Lower leg skin (tissue), 4 donors: Measurements from ENCODE around the gene DRICH1. TPM values are rescaled to one million over a fixed set of nuclear protein-coding genes. Genes with fewer than 3 reads are reported as not detected.
"Not testable (repeated sequence)": the region's sequence is repeated elsewhere in the genome, so short reads cannot be mapped to it uniquely, and the experiment has no call there.

Experiments used
- DNase-seq, 2 donors: peaks; one replicate each; pipeline ENCODE4 v3.0.0-alpha.2; 2019; ENCODE audit warnings: low spot score in 2 of 2
- H3K4me3 ChIP-seq: fragments of 200-600 bp; sonication (generic); 2 replicates; pipeline ENCODE4 v1.5.1; 2017; ENCODE audit warnings: mild to moderate bottlenecking, low read depth; ENCODE audit not compliant: poor library complexity, severe bottlenecking
- POLR2A ChIP-seq, 2 donors: fragments of 450-650 bp; IDR thresholded peaks; one replicate each; pipeline ENCODE4 v1.6.1; 2016 to 2017; ENCODE audit warnings: antibody characterized with exemption in 2 of 2, mild to moderate bottlenecking in 1 of 2, moderate library complexity in 1 of 2
- WGBS, 2 donors: methylation state at CpG; one replicate each; pipeline ENCODE4 v1.1.5; 2018; 5-methylcytosine and 5-hydroxymethylcytosine counted together
- intact Hi-C: fragments of 100-400 bp; cut with DNase I; formaldehyde crosslinking; loops from one replicate; pipeline ENCODE4 v1.15.0; 2023; ENCODE audit warnings: low total_unique reads
- total RNA-seq, 4 donors: library from RNA; depleted of rRNA; stranded (reverse); fragments of >200 nt; gene quantifications; one replicate each; pipeline ENCODE4 v1.1.0, GENCODE V29; 2016
- TF ChIP-seq, protein P1 (sequence below), 3 donors: fragments of 450-650 bp; IDR thresholded peaks; one replicate each; pipeline ENCODE4 v1.5.1; 2016; ENCODE audit warnings: antibody characterized with exemption in 3 of 3, mild to moderate bottlenecking in 3 of 3, moderate library complexity in 2 of 3

DRICH1 gene
- total RNA-seq, 4 donors from 2014 or later: 0.75 TPM; not detected in 3

DNA sequence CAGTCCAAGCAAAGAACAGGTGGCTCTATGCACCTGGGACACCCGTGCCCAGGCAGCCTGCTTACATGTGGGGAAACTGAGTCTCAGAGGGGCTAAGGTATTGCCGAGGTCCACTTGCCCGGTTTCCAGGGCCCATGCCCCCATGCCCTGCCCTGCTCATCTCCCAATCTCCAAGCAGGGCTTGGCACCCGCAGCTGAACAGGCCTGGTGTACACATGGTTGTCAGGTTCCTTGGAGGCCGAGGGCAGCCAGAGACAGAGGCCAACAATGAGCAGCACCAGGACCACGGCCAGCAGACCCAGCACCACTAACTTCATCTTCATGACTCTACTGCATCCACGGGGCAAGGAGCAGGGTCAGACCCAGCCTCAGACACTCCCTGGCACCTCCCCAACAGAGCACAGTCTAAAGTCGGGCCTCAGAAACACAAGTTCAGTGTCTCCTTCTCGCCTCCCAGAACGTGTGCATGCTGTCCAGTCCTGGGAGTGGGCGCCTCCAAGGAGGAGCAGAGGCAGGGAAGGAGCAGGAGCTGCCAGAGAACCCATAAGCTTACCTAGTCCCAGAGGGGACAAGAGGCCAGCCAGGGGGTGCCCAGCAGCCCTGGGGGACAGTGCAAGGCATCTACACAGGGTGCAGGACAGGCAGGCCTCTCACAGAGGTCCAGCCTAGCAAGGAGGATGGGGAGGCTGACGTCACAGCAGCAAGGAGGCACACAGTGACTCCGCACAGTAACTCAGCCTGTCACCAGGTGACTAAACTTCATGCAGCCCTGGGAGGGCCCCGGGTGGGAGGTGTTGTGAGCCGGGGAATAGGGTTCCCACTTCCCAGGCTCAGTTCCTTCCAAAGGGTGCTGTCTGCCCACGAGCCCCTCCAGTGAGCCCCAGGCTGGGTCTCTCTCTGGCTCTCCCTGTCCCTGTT is 38.5 kb upstream of the DRICH1 start:
- 83 to 88% methylated on average over 13 to 16 of the region's 16 CpGs for WGBS, 2 donors
- intact Hi-C loops: no loop called here
- no peak overlapping the region for H3K4me3 ChIP-seq
- TF ChIP-seq, protein P1, sequence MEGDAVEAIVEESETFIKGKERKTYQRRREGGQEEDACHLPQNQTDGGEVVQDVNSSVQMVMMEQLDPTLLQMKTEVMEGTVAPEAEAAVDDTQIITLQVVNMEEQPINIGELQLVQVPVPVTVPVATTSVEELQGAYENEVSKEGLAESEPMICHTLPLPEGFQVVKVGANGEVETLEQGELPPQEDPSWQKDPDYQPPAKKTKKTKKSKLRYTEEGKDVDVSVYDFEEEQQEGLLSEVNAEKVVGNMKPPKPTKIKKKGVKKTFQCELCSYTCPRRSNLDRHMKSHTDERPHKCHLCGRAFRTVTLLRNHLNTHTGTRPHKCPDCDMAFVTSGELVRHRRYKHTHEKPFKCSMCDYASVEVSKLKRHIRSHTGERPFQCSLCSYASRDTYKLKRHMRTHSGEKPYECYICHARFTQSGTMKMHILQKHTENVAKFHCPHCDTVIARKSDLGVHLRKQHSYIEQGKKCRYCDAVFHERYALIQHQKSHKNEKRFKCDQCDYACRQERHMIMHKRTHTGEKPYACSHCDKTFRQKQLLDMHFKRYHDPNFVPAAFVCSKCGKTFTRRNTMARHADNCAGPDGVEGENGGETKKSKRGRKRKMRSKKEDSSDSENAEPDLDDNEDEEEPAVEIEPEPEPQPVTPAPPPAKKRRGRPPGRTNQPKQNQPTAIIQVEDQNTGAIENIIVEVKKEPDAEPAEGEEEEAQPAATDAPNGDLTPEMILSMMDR (IDR thresholded peaks at IDR 0.05): no peak
- TF ChIP-seq POLR2A (IDR thresholded peaks at IDR 0.05): no peak
- DNase-seq: no peak

DNA sequence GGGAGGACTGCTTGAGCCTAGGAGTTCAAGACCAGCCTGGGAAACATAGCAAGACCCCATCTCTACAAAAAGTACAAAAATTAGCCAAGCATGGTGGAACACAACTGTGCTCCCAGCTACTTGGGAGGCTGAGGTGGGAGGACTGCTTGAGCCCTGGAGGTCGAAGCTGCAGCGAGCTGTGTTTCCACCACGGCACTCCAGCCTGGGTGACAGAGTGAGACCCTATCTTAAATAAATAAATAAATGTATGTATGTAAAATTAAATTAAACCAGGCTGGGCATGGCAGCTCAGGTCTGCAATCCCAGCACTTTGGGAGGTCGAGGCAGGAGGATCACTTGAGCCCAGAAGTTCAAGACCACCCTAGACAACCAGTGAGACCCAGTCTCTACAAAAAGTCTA is 28.3 kb upstream of the DRICH1 start:
- DNase-seq, H3K4me3 ChIP-seq, intact Hi-C loops: not testable (repeated sequence)
- 96 to 98% methylated on average over 4 of the region's 4 CpGs for WGBS, 2 donors

DNA sequence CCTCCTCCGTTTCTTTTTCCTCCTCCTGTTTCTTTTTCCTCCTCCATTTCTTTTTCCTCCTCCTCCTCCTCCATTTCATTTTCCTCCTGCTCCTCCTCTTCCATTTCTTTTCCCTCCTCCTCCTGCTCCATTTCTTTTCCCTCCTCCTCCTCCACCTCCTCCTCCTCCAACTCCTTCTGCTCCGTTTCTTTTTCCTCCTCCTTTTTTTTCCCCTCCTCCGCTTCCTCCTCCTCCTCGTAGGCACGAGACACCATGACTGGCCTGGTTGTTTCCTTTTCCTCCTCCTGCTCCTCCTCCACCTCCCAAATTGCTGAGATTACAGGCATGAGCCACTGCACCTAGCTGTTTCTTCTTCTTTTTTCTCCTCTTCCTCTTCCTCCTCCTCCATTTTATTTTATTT is 25.6 kb upstream of the DRICH1 start:
- WGBS, 2 donors: 76 to 81% methylated on average over 5 of the region's 5 CpGs
- intact Hi-C loops: no loop called here
- no peak overlapping the region for H3K4me3 ChIP-seq
- TF ChIP-seq, protein P1 (IDR thresholded peaks at IDR 0.05): no peak
- no peak for TF ChIP-seq POLR2A (IDR thresholded peaks at IDR 0.05)
- DNase-seq: no peak

DNA sequence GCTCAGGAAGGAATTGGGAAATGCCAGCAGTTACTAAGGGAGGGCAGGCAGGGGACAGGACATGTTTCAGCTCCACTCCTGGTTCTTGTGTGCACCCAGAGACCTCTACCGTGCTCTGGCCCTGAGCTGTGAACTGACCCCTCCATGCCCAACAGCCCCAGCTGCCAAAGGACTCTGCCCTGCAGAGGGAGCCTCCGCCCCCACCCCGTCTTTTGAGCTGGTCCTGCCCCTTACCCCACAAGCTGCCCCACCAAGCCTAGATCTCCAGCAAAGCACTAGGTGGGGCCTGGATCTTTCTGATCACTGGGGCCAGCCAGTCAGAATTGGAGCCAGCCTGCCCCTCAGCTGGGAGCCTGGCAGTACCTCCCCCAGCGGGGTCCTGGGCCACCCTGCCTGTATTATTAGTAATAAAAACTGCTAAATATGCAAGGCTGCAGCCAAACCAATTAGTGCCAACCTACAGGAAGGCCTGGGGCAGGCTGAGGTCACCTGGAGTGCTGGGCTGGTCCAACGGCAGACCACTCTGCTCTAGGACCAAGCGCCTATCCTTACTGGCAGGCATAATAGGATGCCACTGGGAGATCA is 23.9 kb upstream of the DRICH1 start:
- no peak overlapping the region for H3K4me3 ChIP-seq
- WGBS, 2 donors: 89 to 92% methylated on average over 5 to 6 of the region's 6 CpGs
- intact Hi-C loops: no loop called here
- TF ChIP-seq, protein P1 (IDR thresholded peaks at IDR 0.05): no peak
- TF ChIP-seq POLR2A (IDR thresholded peaks at IDR 0.05): no peak
- no peak for DNase-seq

DNA sequence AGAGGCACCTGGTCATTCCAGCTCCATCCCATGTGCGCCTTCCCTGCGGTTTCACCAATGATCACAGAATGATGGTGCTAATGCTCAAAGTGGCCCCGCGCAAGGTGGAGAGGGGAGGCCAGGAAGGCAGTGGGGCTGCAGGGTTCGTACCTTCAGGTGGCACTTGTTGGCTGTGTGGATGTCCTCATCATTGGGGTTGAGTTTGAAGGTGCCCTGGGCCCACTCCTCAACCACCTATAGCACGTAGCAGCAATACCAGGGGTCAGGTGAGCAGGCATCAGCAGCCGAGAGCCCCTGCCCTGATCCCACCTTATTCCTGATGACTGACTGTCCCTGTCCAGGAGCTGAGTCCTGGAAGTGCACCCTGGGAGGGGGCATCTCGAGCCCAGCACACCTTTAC is 20.6 kb upstream of the DRICH1 start:
- TF ChIP-seq POLR2A (IDR thresholded peaks at IDR 0.05): no peak
- TF ChIP-seq, protein P1 (IDR thresholded peaks at IDR 0.05): no peak
- DNase-seq: no peak
- 90 to 96% methylated on average over 8 of the region's 8 CpGs for WGBS, 2 donors
- intact Hi-C loops: no loop called here
- H3K4me3 ChIP-seq: no peak overlapping the region

DNA sequence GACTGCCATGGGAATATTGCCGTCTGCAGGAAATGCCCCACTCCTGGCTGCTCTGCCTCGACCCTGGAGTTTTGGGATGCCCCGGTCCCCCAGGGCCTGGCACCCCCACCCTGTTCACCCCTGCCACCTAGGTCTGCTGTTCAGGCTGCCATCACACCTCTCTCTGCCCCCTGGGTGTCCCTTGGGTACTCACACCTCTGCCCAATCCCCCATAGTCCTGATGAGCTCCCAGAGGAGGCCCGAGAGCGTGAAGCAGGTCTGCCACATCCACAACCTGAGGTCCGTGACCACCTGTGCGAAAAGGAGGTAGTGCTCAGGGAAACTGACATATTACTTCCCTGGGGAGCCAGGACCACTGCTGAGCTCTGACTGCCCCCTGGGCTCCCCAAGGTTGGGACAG is 20.2 kb upstream of the DRICH1 start:
- TF ChIP-seq, protein P1 (IDR thresholded peaks at IDR 0.05): no peak
- no peak for TF ChIP-seq POLR2A (IDR thresholded peaks at IDR 0.05)
- no peak for DNase-seq
- intact Hi-C loops: no loop called here
- WGBS, 2 donors: 95 to 98% methylated on average over 5 to 7 of the region's 7 CpGs
- no peak overlapping the region for H3K4me3 ChIP-seq
